H1 (cell line): ENCODE data around the gene CNPY3. TPM values are rescaled to one million over a fixed set of nuclear protein-coding genes. Genes with fewer than 3 reads are reported as not detected.

ENCODE experiments used
- CHD1 ChIP-seq: IDR thresholded peaks from 2 replicates; pipeline ENCODE4 v1.6.1; 2012; ENCODE audit warnings: low read depth, low read length, improper control_type of control experiment
- EGR1 ChIP-seq: IDR thresholded peaks from 2 replicates; pipeline ENCODE4 v1.6.1; 2011; ENCODE audit warnings: low read depth, low read length, borderline replicate concordance
- EP300 ChIP-seq, 2 experiments: IDR thresholded peaks; 1 replicate in 1 of 2; 2 replicates in 1 of 2; pipeline ENCODE4 v1.6.1; 2011 to 2012; ENCODE audit warnings: low read depth in 2 of 2, low read length in 2 of 2, mild to moderate bottlenecking in 2 of 2, borderline replicate concordance in 1 of 2, inconsistent platforms in 1 of 2, moderate library complexity in 1 of 2
- GABPA ChIP-seq: IDR thresholded peaks from 2 replicates; pipeline ENCODE4 v1.6.1; 2011; ENCODE audit warnings: mild to moderate bottlenecking, low read length, moderate library complexity, borderline replicate concordance; ENCODE audit not compliant: insufficient read depth
- HDAC2 ChIP-seq, 2 experiments: fragments of 300-600 bp in 1 of 2; sonication (generic) in 1 of 2; IDR thresholded peaks; 2 replicates each; pipeline ENCODE4 v1.6.1; 2011 to 2012; ENCODE audit warnings: low read depth in 2 of 2, low read length in 2 of 2, mild to moderate bottlenecking in 2 of 2, moderate library complexity in 2 of 2, borderline replicate concordance in 1 of 2, inconsistent platforms in 1 of 2
- KDM1A ChIP-seq: fragments of 200-600, 300-600 bp; sonication (generic); IDR thresholded peaks from 2 replicates; pipeline ENCODE4 v1.7.1; 2016; ENCODE audit warnings: mild to moderate bottlenecking, low read length, borderline replicate concordance
- PHF8 ChIP-seq: fragments of 200-600 bp; sonication (generic); conservative IDR thresholded peaks from 2 replicates; pipeline ENCODE4 v1.7.1; 2012; ENCODE audit warnings: low read depth, mild to moderate bottlenecking, inconsistent platforms, low read length, moderate library complexity
- POLR2AphosphoS5 ChIP-seq: IDR thresholded peaks from 2 replicates; pipeline ENCODE4 v1.6.1; 2011; ENCODE audit warnings: low read depth, low read length
- RBBP5 ChIP-seq: IDR thresholded peaks from 2 replicates; pipeline ENCODE4 v1.7.1; 2012; ENCODE audit warnings: low read depth, mild to moderate bottlenecking, inconsistent platforms, low read length, moderate library complexity, borderline replicate concordance
- RFX5 ChIP-seq: IDR thresholded peaks from 2 replicates; pipeline ENCODE4 v1.6.1; 2011; ENCODE audit warnings: low read depth, low read length, improper control_type of control experiment, borderline replicate concordance
- RNF2 ChIP-seq: fragments of 200-900, 300-1000 bp; sonication (generic); IDR thresholded peaks from 2 replicates; pipeline ENCODE4 v1.7.1; 2016; ENCODE audit warnings: borderline replicate concordance, low read depth, mild to moderate bottlenecking, antibody characterized with exemption, low read length; ENCODE audit not compliant: poor library complexity, severe bottlenecking; ENCODE audit errors: missing control alignments
- RXRA ChIP-seq: IDR thresholded peaks from 2 replicates; pipeline ENCODE4 v1.6.1; 2011; ENCODE audit warnings: low read depth, mild to moderate bottlenecking, low read length, moderate library complexity; ENCODE audit not compliant: insufficient read depth
- SIN3A ChIP-seq, 2 experiments: IDR thresholded peaks in 1 of 2; conservative IDR thresholded peaks in 1 of 2; 2 replicates each; pipeline ENCODE4 v1.6.1; 2011 to 2012; ENCODE audit warnings: low read length in 2 of 2, improper control_type of control experiment in 1 of 2, low read depth in 1 of 2, mild to moderate bottlenecking in 1 of 2
- SP1 ChIP-seq: IDR thresholded peaks from 2 replicates; pipeline ENCODE4 v1.6.1; 2011; ENCODE audit warnings: low read depth, low read length
- SP2 ChIP-seq: IDR thresholded peaks from 2 replicates; pipeline ENCODE4 v1.6.1; 2012; ENCODE audit warnings: mild to moderate bottlenecking, low read length, inconsistent platforms
- TBP ChIP-seq: IDR thresholded peaks from 2 replicates; pipeline ENCODE4 v1.6.1; 2011; ENCODE audit warnings: low read depth, low read length, improper control_type of control experiment
- polyA plus RNA-seq, 7 experiments: library from polyadenylated mRNA; depleted of rRNA in 3 of 7; stranded (reverse) in 5 of 7; unstranded in 2 of 7; fragments of >200 nt in 5 of 7; fragments of 200-250 nt in 2 of 7; gene quantifications; 1 replicate in 5 of 7; 2 replicates in 1 of 7; 4 replicates in 1 of 7; pipeline versions ENCODE4 v1.2.1 to v1.2.3, GENCODE V29; 2011 to 2013; ENCODE audit warnings: missing spikeins in 2 of 7, mixed read lengths in 2 of 7
- total RNA-seq: library from RNA; stranded (reverse); fragmentation: NEBNext Ultra II Directional; extraction: Animal tissue kit (Norgen Biotek cat#: 25700); gene quantifications from 2 replicates; pipeline ENCODE4 v1.2.1, GENCODE V29; 2021
- TF ChIP-seq, protein P1 (sequence below): IDR thresholded peaks from 2 replicates; pipeline ENCODE4 v1.6.1; 2012; ENCODE audit warnings: inconsistent platforms
- TF ChIP-seq, protein P2 (sequence below): IDR thresholded peaks from 2 replicates; pipeline ENCODE4 v1.6.1; 2012; ENCODE audit warnings: inconsistent platforms
- TF ChIP-seq, protein P3 (sequence below): IDR thresholded peaks from 2 replicates; pipeline ENCODE4 v1.6.1; 2011; ENCODE audit warnings: low read length, improper control_type of control experiment

CNPY3 gene
- total and polyA plus RNA-seq, 2 of the 8 experiments (the other 6 are each of a cell fraction or from before 2014, with no cell fraction given) = 49.6 to 64.5 TPM

DNA sequence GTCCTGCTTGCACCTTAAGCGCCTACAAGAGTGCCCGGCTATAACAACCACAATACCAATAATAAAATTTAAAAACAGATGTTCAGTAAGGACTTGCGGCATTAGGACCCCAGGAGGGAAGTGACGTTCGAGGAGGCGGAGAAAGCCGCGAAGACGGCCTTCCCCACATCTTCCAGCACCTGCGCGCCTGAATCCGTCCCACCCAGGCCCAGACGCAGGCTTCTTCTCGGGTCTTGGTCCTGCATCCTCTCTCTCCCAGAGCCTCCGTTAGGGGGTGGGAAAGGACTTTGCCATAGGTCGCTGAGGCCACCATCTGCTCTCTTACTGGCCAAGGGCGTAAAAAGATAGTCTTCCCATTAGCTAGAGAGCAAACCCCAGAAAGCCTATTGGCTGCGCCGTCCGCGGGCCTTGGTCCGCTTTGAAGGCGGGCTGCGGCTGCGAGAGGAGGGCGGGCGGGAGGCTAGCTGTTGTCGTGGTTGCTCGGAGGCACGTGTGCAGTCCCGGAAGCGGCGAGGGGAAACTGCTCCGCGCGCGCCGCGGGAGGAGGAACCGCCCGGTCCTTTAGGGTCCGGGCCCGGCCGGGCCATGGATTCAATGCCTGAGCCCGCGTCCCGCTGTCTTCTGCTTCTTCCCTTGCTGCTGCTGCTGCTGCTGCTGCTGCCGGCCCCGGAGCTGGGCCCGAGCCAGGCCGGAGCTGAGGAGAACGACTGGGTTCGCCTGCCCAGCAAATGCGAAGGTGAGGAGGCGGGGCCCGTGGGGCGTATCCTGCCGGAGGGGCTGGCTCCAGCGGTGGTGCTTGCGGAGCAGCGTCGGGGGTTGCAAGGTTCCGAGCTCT lies at the start of gene CNPY3 (continued):
- no peak for TF ChIP-seq EGR1
- 0 out of 2 replicates have a peak, but pooled peaks have one; percentile 83 for TF ChIP-seq RBBP5
- TF ChIP-seq, protein P1, sequence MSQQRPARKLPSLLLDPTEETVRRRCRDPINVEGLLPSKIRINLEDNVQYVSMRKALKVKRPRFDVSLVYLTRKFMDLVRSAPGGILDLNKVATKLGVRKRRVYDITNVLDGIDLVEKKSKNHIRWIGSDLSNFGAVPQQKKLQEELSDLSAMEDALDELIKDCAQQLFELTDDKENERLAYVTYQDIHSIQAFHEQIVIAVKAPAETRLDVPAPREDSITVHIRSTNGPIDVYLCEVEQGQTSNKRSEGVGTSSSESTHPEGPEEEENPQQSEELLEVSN = peak; percentile 99
- peak; percentile 71; the same call in 1 of the 2 replicates for TF ChIP-seq GABPA
- TF ChIP-seq HDAC2 (IDR thresholded peaks at IDR 0.05; ENCODE audit: borderline replicate concordance in 1 of 2, low read depth in 2 of 2, low read length in 2 of 2) = 0 out of 4 replicates have a peak, but pooled peaks of 1 of the 2 experiments have one; percentile 30
- TF ChIP-seq SIN3A (conservative IDR thresholded peaks at IDR 0.05 in 1 of 2, IDR thresholded peaks at IDR 0.05 in 1 of 2; ENCODE audit: low read depth in 1 of 2, low read length in 2 of 2) = peak in 1 of 2 experiments; percentile 80; a peak in 2 of 4 replicates
- TF ChIP-seq, protein P2, sequence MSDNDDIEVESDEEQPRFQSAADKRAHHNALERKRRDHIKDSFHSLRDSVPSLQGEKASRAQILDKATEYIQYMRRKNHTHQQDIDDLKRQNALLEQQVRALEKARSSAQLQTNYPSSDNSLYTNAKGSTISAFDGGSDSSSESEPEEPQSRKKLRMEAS = peak; percentile 99
- TF ChIP-seq CHD1 = peak; percentile 65; the same call in 1 of the 2 replicates
- TF ChIP-seq POLR2AphosphoS5 = peak; percentile 45; the same call in 1 of the 2 replicates
- TF ChIP-seq SP2 = peak; percentile 33; the same call in 1 of the 2 replicates
- TF ChIP-seq EP300 (IDR thresholded peaks at IDR 0.05; ENCODE audit: borderline replicate concordance in 1 of 2, low read depth in 2 of 2, low read length in 2 of 2) = no peak
- peak; percentile 75; the same call in 1 of the 2 replicates for TF ChIP-seq KDM1A
- peak; percentile 98 for TF ChIP-seq SP1
- TF ChIP-seq RNF2 = peak; percentile 42
- TF ChIP-seq RXRA = no peak
- TF ChIP-seq RFX5 = no peak
- TF ChIP-seq TBP = peak; percentile 70
- TF ChIP-seq PHF8 = peak; percentile 76; the same call in 1 of the 2 replicates
- TF ChIP-seq, protein P3, sequence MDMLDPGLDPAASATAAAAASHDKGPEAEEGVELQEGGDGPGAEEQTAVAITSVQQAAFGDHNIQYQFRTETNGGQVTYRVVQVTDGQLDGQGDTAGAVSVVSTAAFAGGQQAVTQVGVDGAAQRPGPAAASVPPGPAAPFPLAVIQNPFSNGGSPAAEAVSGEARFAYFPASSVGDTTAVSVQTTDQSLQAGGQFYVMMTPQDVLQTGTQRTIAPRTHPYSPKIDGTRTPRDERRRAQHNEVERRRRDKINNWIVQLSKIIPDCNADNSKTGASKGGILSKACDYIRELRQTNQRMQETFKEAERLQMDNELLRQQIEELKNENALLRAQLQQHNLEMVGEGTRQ = peak; percentile 64
